NOMO-1 treated with dmso at 0.1 percent for 144 hours (cell line): ENCODE measurements around the gene SNTG2.

Source experiments
- DNase-seq: peaks from one replicate; lab custom pipeline; 2025; ENCODE audit not compliant: unreplicated experiment; lab: John Stamatoyannopoulos, UW

SNTG2 gene

GRCh38 chr2:951224-952006 lies 766 bp downstream of the SNTG2 start:
- no peak for DNase-seq

DNA sequence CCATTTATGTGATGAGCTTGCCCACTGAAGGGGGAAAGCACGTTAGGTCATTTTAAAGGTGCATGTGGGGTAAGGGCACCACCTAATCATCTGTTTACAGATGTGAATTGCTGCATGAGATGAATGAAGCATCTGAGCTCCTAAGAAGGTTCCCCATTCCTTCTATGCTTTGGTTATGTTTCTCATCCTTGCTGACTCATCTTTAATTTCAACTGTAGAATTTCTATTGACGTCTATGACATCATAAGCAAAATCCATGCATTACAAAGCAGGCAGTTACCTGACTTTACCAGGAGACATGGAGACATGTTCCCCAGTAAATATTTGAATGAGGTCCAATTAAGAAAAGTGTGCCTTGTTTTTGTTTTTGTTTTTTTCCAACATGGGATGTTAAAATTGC lies 2.8 kb downstream of the SNTG2 start:
- DNase-seq = no peak

DNA sequence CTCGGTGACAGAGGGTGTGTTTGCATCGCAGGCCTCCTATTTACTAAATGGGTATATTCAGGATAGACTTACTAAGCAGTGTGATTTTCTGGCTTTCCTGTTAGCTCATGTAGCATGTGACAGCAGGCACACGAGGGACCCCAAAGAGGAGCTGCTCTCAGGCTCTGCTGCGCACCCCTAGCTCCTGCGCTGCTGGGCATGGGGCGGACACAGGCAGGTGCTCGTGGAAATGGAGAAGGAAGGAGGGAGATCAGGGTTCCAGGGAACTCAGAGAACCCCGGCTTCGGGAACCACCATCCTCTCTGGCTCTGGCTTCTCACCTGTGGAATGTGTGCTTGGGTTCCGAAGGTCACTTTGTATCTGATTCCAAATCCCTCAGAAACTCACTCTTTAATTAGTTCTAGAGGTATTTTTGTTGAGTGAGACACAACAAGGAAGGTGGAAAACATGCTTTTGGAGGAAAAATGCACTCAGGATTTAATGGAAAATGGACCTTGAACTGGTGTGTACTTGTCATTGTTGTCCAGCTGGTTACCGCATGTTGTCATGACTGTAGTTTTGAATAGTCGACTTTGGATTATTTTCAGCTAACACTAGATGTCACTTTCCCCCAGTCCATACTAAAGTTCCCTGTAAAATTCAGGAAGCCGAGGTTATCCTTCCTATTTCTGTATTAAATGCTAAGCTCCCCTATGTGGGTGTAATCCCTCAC lies 3.5 kb downstream of the SNTG2 start:
- DNase-seq = no peak

DNA sequence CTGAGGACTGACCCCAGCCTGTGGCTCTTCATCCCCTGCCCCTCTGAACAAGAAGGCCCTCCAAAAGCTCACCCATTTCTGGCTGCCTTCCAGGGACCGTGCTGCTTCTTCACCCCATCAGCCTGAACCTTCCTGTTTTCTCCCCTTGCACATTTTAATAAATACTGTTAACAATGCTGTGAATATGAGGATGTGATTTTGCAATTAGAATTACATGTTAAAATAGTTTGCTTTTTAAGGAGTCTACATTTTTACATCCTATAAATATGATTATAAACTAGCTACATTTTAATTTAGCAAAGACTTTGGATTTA lies 4.0 kb downstream of the SNTG2 start:
- no peak for DNase-seq

DNA sequence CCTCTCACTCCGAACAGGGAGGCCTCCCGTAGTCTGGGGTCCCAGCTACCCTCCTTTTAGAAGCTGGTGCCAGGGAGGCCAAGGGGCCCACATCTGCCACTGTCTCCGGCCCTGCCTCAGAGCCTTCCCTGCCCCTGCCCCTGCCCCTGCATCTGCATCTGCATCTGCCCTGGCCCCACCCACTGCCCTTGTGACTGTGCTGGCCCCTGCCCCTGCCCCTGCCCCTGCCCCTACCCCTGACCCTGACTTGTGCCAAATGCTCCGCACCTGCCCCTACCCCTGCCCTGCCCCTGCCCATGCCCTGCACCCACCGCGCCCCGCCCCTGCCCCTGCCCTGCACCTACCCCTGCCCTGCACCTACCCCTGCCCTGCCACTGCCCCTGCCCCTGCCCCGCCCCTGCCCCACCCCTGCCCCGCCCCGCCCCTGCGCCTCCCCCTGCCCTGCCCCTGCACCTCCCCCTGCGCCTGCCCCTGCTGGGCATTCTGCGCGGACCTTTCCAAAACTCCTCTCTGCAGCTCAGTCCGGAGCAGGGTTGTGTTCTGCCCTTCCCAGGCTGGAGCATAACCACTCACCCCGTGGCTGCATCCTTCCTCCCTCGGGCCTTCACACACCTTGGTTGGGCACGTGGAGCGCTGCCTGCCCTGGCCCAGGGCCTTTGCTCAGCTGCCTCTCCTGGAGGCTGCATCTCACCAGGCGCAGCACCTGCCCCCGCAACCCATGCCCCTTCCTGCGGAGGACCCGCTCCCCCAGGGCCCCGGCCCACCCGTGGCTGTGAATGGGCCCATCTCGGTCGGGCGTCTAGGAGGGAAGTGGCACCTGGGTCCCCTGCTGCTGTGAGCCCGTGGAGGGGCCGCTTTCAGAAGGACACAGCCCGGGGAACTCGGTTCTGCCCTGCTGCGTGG lies 5.4 kb downstream of the SNTG2 start:
- no peak for DNase-seq

- no peak for DNase-seq
Measured at GRCh38 chr2:959457-959856, 8.8 kb downstream of the SNTG2 start.

DNA sequence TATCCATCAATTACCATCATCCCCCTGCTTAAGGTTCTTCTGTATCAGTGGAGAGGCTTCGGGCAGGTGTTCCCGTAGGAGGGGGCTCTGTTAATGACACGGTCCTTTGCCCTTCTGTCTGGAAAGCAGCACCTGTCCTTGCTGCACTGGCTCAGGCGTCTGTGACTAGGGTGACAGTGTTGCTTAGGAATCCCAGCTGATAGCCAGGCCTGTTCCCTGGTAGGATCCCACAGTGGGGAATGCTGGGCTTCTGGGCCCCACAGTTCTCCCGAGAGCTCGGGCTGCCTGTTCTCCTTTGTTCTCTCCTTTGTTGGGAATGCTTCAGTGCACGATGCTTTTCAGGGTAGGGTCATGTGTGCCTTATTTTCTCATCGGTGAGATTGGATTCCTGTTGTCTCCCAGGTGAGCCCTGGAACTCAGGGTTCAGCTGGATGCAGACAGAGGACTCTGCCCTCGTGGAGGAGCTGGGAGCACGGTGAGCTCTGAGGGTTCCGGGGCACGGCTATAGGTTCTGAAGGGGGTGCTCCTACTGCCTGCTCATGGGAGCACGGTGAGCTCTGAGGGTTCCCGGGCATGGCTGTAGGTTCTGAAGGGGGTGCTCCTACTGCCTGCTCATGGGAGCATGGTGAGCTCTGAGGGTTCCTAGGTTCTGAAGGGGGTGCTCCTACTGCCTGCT lies 9.6 kb downstream of the SNTG2 start:
- no peak for DNase-seq

DNA sequence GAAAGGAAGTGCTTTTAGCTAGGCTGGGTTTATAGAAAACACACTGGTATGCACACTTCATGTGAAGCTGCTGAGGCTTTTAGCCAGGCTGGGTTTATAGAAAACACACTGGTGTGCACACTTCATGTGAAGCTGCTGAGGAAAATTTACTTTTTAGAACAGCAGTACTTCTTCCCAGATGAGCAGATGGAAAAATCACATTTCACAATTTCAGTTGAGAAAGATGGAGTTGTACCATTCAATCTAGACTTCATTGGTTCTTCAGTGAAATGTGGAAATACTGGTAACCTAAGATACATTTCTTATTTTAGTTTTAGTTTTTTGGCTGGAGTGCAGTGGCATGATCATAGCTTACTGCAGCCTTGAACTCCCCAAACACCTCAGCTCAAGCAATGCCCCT lies 11.1 kb downstream of the SNTG2 start:
- DNase-seq = no peak

- DNase-seq = no peak
Measured at GRCh38 chr2:963876-964275, 13.2 kb downstream of the SNTG2 start.

GRCh38 chr2:964562-964961 lies 13.9 kb downstream of the SNTG2 start:
- DNase-seq = no peak

GRCh38 chr2:965640-966147 lies 15.0 kb downstream of the SNTG2 start:
- DNase-seq = no peak

DNA sequence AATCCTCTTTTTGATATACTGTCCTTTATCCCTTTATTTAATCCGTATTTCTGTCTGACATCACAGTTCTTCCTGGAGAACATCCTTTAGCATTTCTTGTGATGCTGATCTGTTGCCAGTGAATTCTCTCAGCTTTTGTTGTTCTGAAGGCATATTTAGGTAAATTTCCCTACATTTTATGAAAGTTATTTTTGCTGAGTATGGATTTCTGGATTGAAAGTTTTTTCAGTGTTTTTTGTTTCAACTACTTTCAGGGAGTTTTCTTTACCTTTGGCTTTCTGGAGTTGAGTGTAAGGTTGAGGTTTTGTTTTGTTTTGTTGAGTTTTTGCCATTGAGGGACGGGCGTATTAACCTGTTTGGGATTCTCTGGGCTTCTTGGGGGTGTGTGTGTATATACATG lies 22.5 kb downstream of the SNTG2 start:
- no peak for DNase-seq

- no peak for DNase-seq
Measured at GRCh38 chr2:974054-974453, 23.4 kb downstream of the SNTG2 start.

DNA sequence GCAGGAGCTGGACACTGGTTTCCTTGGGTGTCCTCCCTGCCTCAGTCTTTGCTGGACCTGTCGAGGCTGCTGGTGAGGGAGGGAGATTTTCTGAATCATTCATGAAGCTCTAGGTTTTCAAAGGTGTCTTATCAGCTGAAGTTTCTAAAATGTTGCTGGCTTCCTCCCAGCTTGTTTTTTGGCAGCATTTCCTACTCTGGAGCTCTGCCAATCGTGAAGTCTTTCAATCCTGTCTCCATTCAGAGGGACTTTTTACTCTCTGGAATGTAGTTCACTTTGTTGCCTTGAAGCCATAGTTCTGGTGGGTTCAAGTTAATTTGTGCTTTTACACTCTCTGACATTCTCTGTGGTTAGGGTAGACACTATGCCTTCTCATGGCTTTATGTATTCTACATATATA lies 23.9 kb downstream of the SNTG2 start:
- DNase-seq = no peak

GRCh38 chr2:975095-975494 lies 24.4 kb downstream of the SNTG2 start:
- DNase-seq = no peak

- DNase-seq = no peak
Measured at GRCh38 chr2:979069-979928, 28.6 kb downstream of the SNTG2 start.

- no peak for DNase-seq
Measured at GRCh38 chr2:980176-980575, 29.5 kb downstream of the SNTG2 start.

DNA sequence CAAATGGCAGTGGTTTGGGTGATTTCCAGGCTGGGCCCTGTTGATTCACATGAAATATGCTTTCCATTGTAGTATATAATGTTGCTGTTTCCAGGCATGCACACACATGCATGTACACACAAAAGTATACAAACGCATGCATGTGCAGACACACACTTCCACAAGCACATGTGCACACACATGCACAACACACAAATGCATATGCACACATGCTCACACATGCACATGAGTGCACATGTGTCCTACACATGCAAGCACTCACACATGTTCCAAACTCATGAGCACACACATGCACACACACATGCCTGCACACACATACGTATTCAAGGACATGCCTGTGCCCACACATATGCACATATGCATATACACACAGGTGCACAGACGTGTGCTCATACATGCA lies 30.6 kb downstream of the SNTG2 start:
- no peak for DNase-seq

DNA sequence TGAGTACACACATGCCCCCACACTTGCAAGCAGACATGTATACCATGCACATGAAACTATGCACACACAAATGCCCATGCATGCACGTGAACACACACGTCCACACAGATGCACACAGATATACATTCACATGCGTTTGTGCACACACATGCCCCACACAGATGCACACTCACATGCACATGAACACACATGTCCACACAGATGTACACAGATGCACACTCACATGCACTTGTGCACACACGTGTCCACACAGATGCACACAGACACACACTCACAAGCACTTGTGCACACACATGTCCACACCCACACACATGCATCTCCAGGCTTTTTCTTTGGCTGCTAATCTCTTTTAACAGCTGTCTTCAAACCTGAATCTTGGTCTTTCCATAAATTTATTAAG lies 31.1 kb downstream of the SNTG2 start:
- no peak for DNase-seq

- DNase-seq = no peak
Measured at GRCh38 chr2:985317-985898, 34.8 kb downstream of the SNTG2 start.
